ENCODE data around the gene SORCS2.

Gene SORCS2

DNA sequence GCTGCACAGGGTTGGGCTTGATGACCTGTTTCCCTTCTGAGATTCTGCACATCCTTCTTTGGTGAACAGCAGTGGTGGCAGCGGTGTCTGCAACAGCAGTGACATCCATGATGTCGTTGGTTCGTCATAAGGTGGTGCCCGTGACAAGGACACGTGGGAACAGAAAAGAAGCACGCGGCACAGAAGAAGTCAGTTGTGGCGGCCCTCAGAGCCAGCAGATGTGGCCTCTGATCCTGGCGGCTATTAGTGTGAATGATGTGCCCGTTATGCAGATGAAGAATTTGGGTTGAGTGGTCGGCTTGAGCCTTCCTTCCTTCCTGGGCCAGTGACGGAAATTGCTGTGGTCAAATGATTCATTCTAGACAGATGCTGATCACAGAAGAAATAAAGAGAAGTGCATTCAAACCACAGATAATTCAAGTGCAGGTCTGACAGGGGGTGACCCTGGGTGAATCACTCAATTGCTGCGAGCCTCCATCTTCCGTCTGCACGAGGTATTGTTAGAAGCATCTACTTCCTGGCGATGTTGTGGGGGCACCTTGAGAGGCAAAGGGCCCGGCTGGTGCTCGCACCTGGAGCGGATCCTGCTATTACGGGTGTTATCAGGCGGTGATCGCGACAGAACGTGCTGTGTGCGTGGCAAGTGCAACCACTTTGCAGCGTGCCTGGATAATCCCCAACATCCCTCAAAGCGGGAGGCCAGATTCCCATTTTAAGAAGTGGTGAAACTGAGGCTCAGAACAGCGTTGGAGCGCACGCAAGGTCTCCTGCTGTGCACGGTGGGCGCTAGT, 457.6 kb downstream of the SORCS2 start:
- DNase-seq = peak; percentile 41 to 48

DNA sequence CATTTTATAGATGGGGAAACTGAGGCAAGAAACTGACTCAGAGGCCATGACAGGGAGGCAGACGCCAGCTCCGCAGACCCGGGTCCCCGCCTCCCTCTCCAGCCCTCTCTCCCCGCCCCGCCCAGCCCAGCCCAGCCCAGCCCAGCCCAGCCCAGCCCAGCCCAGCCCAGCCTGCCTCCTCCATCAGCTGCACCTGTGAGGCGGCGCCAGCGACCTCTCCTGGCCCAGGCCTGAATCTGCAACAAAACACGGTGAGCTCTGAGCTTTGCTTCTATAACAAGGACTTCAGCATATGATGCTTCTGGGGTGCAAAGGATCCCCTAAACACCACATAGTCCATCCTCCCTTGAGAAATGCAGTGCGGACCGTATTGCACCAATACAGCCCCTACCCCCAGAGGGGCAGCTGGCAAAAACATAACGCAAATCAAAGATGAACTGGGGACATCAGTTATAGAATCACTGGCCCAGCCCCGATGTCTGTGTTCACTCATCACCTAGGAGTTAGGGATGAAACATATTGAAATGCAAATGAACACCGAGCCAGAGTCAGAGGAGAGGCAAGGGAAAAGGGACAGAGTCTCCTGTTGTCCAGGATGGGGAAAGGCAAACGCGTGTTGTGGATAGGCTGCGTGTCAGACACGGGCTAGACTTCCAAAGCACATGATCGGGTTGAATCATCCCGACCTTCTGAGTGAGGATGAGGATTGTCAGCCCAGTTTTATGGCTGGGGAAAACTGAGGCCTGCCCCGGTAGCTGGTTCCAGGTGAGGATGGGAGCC, 458.5 kb downstream of the SORCS2 start:
- peak in 1 of 2 donors; percentile 13 for DNase-seq

DNA sequence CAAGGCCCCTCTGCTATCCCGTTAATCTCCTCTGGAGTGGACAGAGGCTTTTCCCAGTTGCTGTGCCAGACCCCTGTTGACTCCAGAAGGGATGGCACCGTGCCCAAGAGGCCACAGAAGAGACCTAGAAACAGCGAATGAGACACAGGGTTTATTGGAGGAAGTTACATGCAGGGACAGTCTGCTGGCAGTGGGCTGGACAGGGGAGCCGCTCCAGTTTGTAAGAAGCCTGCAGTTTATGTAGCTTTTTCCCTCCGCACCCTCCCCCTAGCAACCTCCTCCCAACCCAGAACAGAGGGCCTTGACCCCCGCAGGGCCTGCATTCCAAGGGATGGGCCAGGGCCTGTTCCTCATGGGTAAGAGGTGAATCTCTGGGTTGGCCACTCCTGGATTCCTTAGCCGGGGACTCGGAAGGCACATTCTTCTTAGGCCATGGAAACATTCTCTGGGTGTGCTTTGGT, 459.2 kb downstream of the SORCS2 start:
- DNase-seq = no peak

DNA sequence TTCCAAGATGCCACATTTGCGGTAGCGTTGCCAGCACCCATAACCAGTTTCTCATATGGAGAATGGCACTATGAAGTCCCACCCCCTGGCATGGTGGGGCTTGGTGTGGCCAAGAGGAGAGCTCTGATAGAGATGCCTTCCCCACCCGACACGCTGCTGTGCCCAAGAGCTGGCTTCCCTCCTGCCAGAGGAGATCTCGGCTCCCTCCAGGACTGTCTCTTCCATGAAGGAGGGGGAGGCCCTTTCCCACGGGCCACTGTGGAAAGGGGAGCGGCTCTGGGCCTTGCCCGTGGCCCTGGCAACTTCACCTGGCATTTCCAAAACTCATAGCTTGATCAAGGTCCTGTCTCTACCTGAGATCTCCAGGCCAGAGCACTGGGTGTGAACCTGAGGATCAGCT, 459.7 kb downstream of the SORCS2 start:
- no peak for DNase-seq

DNA sequence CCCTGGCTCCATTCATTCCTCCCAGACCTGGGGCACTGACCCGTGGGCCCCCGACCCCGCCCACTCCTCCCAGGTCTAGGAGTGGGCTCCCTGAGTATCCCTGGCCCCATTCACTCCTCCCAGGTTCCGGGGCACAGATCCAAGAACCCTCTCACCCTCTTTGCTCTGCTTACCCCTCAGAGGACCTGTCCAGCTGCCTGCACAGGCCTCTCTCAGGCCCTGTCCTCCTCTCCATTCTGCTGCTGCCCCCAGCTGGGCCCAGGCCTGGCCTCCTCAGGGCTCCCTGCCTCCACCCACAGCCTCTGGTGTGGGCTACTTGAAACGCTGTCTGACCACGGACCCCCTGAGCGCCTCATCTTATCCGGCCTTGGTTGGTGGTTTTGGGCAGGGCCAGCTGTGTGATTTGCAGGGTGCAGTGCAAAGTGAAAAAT, 460.1 kb downstream of the SORCS2 start:
- DNase-seq = no peak

DNA sequence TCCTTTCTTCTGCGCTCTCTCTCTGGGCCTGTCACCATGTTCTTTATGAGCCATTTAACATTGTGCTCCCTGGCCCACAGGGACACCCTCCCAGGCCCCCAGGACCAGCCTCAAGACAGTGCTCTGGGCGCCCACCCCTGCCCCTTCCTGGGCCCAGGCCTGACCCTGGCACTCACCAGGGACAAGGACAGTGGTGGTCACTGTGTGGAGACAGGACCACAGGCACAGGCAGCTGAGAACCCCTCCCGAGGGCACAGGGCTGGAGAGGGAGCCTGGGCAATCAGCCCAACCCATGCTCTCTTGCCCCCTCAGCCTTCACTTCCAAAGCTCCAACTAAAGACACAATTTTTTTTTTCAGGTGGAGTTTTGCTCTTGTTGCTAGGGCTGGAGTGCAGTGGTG, 460.6 kb downstream of the SORCS2 start:
- no peak for DNase-seq

DNA sequence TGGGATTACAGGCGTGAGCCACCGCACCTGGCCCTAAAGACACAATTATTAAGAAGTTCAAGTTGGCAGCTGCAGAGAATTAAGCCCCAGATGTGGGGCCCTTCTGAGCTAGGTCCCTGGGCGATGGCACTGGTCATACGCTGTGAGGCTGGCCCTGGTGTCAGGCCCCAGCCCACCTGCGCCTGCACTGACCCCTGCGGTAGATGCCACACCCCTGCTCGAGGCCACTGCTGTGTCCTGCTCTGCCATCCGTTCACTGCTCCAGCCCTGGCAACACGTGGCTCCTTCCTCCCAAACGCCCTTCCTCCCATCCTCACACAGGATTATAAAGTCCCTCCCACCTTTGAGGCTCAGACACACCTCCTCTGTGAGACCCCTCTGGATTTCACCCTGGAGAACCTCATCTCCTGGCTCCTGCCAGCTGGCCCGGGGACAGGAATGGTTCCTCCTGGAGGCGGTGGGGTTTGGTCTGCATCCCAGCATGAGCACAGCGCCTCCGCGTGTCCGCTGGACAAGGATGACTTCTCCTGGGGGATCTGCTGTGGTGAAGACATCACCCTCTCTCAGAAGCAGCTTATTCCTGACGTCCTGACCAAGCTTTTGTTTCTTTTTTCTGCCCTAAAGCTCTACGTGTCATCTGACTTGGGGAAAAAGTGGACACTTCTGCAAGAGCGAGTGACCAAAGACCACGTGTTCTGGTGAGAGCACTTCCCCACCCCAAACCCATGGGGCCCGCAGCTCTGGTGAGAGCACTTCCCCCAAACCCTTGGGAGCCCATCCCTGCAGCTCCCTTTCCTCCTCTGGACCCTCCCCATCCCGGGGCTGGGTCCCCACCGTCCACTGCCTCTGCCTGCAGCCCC, 461.4 kb downstream of the SORCS2 start:
- no peak for DNase-seq

DNA sequence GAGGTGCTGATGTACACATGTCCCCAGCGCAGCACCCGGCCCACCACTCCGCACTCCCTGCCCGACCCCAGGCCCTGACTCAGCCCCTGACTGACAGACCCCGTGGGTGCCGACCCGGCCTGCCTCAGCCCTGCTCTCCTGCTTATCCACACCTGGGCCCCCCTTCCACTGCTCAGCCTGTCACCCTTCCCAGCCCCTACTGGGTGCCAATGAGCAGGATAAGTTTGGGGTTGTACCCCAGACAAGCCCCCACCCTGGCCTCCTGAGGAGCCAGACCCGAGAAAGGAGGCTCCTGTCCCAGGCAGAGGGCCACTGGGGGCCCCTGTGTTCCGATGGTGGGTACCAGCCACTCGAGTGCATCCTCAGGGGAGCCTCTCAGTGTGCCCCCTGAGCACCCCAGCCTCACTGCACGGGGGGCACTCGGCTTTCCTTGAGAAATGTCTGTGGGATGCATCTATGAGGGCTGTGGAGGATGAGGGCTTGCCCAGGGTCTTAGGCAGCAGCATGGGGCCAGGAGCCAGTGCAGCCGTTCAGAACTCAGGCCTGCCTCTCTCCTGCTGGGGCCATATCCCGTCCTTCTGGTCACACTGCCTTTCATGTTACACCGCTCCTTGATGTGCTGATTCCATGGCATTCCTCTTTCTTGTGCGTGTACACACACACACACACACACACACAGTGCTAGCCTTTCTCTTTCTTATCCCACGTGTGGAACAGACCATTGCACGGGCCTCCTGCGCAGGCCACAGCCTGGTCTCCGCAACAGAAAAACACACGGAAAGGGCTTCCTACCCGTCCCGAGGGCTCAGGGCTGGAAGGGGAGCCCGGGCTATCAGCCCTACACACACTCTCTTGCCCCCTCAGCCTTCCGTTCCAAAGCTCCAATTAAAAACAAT, 462.5 kb downstream of the SORCS2 start:
- DNase-seq = no peak

DNA sequence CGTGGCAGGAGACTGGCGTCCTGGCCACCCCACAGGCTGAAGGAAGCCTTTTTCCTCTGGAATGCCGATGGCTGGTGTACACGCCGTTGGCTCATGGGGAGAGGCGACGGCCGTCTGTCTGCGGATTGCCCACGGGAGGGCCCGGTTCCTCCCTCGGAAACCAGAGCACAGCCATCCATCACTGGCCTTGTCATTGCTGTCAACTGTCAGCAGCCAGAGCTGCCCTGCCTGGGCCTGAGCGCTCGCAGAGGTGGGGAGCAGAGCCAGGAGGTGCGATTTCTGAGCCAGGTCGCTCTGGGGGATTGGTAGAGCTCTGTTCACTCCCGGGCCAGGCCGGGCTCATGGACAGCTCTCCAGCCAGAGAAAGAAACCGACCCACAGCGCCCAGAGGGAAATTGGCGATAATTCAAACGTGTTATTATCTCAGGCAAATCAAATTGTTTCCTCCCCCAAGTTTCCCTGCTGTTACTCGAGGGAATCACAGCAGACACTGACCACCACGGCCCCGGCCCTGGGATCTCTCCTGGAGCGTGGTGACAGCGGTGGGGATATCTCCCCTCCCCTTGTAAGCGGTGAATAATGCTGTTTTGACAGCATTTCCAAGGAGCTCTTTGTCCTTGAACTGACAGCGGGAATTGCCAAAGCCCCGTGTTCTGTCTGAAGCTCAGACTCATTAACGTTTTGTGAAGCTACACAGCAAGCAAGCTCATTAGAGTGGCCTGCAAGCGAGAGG, 463.3 kb downstream of the SORCS2 start:
- no peak for DNase-seq

DNA sequence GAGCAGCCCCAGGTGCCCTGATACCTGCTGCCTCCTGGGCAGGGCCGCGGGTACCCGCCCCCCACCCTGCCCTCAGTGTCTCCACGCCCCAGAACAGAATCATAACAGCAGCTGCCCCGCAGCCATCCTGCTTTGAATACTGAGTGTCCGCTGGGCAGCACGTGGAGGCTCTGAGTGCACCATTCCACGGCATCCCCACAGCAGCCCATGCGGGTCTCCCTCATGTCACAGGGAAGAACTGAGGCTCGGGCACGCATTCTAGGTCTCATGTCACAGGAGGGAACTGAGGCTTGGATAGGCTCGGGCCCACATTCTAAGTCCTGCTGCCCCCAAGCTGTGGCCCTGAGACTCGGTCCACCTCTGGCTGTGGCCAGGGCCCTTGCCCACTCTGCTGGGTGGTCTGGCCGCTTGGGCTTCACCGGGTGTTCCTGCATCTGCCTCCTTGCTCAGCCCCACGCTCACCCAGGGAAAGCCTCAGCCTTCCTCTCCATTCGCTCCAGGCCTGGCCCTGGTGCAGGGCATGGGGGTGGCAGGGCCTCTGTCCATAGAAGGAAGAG, 464.0 kb downstream of the SORCS2 start:
- DNase-seq = no peak

DNA sequence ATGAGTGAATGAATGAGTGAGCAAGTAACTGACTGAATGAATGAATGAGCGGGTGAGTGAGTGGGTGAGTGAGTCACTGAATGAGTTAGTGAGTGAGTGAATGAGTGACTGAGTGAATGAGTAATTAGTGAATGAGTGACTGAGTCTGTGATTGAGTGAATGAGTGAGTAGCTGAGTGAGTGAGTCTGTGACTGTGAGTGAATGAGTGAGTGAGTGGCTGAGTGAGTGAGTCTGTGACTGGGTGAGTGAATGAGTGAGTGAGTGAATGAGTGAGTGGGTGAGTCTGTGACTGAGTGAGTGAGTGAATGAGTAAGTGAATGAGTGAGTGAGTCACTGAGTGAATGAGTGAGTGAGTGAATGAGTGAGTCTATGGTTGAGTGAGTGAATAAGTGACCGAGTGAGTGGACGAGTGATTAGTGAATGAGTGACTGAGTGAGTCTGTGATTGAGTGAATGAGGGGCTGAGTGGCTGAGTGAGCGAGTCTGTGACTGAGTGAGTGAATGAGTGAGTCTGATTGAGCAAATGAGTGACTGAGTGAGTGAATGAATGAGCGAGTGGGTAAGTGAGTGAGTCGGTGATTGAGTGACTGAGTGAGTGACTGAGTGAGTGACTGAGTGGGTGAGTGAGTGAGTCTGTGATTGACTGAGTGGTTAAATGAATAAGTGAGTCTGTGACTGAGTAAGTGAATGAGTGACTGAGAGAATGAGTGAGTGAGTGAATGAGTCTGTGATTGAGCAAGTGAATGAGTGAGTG, 465.4 kb downstream of the SORCS2 start:
- DNase-seq = no peak

DNA sequence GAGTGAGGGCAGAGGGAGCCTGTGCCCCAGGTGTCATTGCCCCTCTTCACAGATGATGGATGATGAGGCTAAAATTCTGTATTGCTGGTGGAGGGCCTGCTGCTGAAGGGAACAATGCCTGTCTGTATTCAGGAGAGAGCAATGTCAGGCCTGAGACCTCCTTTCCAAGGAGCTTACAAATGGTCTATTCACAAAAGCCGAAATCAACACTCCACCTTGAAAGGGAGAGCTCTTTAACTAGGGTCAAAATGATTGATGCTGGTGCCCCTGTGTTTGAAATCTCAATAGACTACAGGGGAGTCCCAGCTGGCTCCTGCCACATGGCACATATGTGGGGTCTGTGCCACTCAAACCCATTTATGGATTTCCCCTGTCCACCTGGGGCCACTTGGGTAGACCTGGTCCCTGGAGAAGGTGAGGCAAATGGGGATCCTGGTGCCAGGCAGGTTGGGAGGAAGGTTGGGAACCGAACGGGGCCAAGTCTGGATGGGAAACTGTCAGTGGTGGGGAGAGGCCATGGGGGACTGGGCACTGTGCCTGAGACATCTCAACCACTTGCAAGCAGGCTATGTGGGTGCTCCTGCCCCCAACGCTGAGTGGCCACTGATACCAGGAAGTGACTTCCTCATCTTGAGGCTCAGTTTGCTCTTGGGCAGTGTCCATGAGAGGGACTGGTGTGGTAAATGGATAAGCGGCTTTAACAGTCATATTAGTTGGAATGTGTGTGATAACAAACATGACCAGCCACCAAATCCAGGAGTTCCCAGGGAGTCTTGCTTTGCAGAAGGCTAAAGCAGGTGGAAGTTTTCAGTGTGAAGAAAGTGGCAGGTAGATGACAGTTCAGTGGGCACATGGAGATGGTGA, 466.2 kb downstream of the SORCS2 start:
- no peak for DNase-seq

DNA sequence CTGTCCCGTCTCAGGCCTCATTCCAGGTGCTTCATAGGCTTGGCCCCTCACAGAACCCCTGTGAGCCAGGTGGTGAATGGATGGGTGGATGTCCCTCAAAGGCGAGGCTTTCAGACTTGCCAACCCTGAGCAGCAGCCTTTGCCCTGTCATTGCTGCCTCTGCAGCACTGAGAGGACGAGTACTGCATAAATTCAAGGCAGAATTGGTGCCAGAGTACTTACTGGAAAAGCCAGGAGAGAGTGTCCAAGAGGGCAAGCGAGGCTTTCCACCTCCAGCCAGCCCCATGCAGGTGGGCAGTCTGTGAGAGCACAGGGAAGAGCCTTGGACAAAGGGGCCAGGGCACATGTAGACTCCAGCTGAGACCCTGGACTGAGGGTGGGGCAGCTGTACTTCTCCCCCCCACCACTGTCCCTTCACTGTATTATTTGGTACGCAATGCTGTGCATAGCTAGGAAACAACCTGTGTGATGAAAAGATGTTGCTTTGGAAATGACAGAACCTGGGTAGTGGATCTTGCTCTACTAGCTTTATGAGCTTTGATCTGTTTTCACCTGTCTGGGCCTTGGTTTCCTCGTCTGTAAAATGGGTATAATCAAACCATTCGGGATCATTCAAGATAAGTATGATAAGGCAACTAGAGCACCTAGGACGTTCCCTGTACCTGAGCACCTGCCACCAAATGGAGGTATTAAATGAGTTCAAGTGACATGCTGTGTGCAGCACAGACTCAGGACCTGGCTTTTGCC, 467.3 kb downstream of the SORCS2 start:
- no peak for DNase-seq

DNA sequence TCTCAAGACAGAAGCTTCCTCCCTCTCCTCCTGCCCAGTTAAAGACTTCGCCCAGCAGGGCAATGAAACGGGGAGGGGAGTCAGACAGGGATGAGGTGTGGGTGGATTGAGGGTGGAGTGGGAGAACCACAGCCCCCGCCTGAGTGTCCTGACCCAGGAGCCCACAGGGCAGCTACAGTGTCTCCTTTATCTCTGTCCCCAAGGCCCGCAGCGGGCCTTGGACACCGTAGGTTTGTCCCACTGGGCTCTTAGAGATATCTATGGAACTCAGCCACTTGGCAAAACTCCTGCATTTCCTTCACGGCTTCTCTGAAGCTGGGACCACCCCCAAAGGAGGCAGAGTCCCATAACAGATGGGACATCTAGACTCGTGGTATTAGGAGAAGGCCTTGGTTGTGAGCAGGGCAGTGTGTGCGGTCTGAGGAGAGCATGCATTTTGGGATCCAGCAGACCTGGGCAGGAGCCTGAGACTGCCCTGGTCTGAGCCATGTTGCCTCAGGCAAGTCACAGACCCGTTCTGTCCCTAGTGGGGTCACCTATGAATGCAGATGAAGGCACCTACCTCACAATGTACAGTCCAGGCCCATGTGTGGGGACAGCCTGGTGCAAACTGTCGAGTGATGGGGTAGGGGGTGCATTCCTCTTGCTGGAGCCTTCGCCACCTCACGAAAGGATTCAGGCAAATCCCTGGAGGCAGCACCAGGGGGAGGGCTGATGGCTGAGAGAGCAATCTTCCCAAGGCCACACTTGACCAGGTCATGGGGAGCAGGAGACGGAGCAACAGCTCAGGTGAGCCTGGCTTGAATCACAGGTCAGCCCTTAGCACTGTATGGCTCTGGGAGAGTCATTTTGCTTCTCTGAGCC, 468.1 kb downstream of the SORCS2 start:
- DNase-seq = no peak

DNA sequence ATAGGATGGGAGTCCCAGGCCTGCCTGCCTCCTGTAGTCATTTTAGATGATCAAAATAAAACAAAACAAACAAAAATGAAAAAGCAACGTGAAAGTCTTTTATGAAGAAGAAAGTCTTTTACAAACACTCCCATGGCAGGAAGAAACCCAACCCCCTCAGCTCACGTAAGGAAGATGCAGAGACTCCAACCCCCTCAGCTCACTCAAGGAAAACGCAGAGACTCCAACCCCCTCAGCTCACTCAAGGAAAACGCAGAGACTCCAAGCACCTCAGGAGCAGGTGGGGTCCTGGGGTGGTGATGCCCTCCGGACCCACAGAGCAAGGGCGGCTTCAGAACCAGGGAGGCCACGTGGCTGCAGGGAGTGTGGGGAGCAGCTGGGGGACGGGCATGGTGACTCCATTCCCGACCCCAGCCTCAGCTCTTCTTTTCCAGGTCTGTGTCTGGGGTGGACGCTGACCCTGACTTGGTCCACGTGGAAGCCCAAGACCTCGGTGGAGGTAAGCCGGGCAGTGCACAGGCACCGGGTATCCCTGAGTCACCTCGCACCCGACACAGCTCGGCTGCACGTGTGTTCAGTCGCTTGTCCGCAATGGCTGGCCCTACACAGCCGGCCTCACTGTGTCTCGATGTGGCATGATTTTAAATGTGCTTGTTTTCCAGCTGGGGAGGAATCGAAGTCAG, 468.9 kb downstream of the SORCS2 start:
- no peak for DNase-seq

DNA sequence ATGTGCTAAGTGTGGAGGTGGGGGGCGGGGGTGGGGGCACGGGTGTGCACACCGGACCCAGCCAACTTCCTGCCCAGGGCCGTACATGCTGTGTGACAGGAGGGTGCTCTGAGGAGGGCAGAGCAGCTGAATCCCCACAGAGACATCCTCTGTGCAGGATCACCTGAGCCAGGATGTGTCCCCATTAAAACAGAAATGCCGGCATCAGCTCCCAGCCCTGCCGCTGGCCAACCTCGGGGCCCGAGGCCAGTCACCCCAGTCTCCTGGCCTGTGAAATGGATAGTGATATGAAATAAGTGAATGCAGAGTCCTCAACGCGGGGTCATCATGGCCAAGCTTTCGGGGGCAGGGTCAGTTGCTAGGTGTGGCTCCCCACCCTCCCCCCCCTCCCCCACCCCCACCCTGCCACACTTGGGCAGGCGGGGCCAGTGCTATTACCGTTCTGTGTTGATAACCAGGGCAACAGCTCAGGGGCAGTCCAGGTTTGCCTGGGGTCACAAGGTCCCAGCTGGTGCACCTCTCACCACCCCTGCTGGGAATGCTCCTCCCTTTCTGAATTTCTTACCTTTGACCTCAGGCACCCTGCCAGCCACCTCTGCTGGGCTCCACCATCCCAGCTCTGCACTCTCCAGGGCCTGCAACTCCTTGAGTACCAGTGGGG, 469.6 kb downstream of the SORCS2 start:
- no peak for DNase-seq
